Left ventricle myocardium inferior (tissue), 1 donor: ENCODE measurements around the gene CDH4. TPM values are rescaled to one million over a fixed set of nuclear protein-coding genes. Genes with fewer than 3 reads are reported as not detected.

ENCODE experiments used
- DNase-seq: peaks from one replicate; pipeline ENCODE4 v3.0.0-alpha.2; 2020
- H3K27ac ChIP-seq: fragments of 200-600 bp; replicated peaks from 2 replicates; pipeline ENCODE4 v1.8.0; 2021
- H3K27me3 ChIP-seq: fragments of 200-600 bp; 2 replicates; pipeline ENCODE4 v1.8.0; 2021; ENCODE audit warnings: low read depth
- H3K36me3 ChIP-seq: fragments of 200-600 bp; 2 replicates; pipeline ENCODE4 v1.8.0; 2021
- H3K4me1 ChIP-seq: fragments of 200-600 bp; 2 replicates; pipeline ENCODE4 v1.8.0; 2021
- H3K4me3 ChIP-seq: fragments of 200-600 bp; 2 replicates; pipeline ENCODE4 v1.8.0; 2021; ENCODE audit warnings: mild to moderate bottlenecking, moderate library complexity
- H3K9me3 ChIP-seq: fragments of 200-600 bp; replicated peaks from 2 replicates; pipeline ENCODE4 v1.8.0; 2021
- CTCF ChIP-seq: fragments of 200-600 bp; IDR thresholded peaks from 2 replicates; pipeline ENCODE4 v1.8.0; 2021; ENCODE audit warnings: antibody characterized with exemption, mild to moderate bottlenecking, borderline replicate concordance
- intact Hi-C: fragments of 100-400 bp; cut with micrococcal nuclease; formaldehyde crosslinking; loops from one replicate; pipeline ENCODE4 v1.11.0; 2022
- total RNA-seq: library from RNA; stranded (reverse); fragmentation: NEBNext Ultra II Directional; extraction: Animal tissue kit (Norgen Biotek cat#: 25700); gene quantifications from one replicate; pipeline ENCODE4 v1.2.1, GENCODE V29; 2021
- donor health status: DM: no; HTN: yes; CAD: no; lungs with severe emphysema.

The CDH4 gene
- total RNA-seq, 1 donor from 2014 or later: 0.05 TPM

DNA sequence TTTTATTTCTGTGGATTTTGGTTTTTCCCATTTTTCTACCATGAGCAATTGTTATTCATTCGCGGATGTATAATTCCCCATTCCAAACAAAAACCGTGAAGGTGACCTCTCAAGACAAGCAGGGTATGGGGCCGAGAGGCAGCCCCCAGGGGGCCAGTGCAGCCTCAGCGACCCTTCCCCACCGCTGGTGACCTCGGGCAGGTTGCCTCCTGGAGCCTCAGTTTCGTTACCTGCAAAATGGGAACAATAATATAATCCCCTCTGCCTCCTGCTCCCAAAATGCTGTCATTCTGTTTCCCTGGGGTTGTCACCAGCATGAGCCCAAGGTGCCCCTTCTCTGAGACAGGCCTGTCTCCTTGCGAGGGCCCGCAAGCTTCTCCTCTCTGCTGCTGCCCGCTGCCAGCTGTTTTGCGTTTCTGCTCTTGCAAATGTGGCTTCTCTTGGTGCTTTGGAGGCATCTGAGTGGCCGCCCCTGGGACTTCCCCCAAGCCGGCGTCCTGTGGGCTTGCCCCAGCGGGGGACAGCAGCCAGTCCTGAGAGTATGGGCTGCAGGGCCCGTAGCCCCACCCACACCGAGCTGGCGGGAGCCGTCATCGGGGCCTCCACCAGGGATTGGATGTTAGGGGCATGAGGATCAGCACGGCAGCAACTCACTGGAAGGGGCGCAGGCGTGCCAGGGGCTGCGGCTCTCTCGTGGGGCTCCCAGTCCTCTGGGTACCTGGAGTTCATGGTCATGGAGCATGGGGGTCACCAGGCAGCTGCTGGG lies 651.7 kb downstream of the CDH4 start:
- no peaks in the 10 kb centered on the region for H3K36me3 ChIP-seq
- intact Hi-C loops: no loop called here
- no peak for DNase-seq
- H3K9me3 ChIP-seq: no peaks in the 10 kb centered on the region
- no peak overlapping the region for H3K27ac ChIP-seq
- H3K4me1 ChIP-seq: no peaks in the 10 kb centered on the region
- H3K27me3 ChIP-seq: peaks cover 89% of the 10 kb centered on the region
- H3K4me3 ChIP-seq: no peak overlapping the region
- TF ChIP-seq CTCF: no peak

- Histone ChIP-seq H3K27me3 (peaks cover 89% of the 10 kb centered on the region), H3K36me3 (no peaks in the 10 kb centered on the region), H3K4me1 (no peaks in the 10 kb centered on the region), H3K9me3 (no peaks in the 10 kb centered on the region), H3K4me3 (no peak overlapping the region), H3K27ac (no peak overlapping the region)
- DNase-seq: no peak
- TF ChIP-seq CTCF: no peak
- intact Hi-C loops: no loop called here
Measured at GRCh38 chr20:61904456-61904855, 652.4 kb downstream of the CDH4 start.

GRCh38 chr20:61905781-61906523 lies 653.9 kb downstream of the CDH4 start:
- Histone ChIP-seq H3K27ac (no peak overlapping the region), H3K27me3 (peaks cover 80% of the 10 kb centered on the region), H3K4me3 (no peak overlapping the region), H3K9me3 (peaks cover 8% of the 10 kb centered on the region), H3K4me1 (no peaks in the 10 kb centered on the region), H3K36me3 (no peaks in the 10 kb centered on the region)
- DNase-seq: no peak
- TF ChIP-seq CTCF: no peak
- intact Hi-C loops: no loop called here

DNA sequence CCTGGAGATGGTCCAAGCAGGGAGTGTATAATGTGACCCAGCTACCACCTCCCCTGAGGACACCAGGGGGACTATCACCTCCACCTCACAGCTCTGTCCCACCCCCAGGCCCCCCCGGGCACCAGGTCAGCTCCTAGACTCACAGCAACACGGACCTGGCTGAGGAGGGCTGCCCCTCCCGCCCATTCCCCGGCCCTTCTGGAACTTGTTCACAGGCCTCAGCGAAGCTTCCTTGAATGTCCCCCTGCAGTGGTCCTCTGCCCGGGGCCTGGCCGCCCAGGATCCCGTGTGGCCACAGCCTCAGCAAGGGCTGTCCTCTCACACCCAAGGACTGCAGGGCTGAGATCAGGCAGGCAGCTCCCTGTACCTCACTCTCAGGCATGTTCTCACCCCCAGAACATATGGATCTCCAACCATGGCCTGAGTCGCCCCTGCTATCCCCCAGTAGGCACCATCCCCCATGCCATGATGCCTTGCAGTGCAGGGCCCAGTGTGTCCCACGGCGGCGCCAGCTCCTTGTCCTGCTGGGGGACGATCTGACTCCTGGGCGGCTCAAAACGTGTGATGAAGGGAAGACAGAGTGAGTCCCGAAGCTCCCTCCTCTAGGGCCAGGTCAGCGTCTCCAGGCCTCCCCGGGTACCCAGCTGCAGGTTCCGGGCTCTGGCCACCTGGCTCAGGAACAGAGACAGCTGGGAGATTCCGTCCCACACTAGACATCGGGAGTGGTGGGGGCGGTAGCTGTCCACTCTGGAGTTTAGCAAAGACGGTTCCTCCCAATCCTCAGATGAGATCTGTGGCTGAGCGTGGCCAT lies 655.2 kb downstream of the CDH4 start:
- H3K9me3 ChIP-seq: peaks cover 14% of the 10 kb centered on the region
- no peaks in the 10 kb centered on the region for H3K36me3 ChIP-seq
- peaks cover 69% of the 10 kb centered on the region for H3K27me3 ChIP-seq
- intact Hi-C loops: no loop called here
- DNase-seq: no peak
- no peak overlapping the region for H3K27ac ChIP-seq
- H3K4me3 ChIP-seq: no peak overlapping the region
- no peaks in the 10 kb centered on the region for H3K4me1 ChIP-seq
- no peak for TF ChIP-seq CTCF

DNA sequence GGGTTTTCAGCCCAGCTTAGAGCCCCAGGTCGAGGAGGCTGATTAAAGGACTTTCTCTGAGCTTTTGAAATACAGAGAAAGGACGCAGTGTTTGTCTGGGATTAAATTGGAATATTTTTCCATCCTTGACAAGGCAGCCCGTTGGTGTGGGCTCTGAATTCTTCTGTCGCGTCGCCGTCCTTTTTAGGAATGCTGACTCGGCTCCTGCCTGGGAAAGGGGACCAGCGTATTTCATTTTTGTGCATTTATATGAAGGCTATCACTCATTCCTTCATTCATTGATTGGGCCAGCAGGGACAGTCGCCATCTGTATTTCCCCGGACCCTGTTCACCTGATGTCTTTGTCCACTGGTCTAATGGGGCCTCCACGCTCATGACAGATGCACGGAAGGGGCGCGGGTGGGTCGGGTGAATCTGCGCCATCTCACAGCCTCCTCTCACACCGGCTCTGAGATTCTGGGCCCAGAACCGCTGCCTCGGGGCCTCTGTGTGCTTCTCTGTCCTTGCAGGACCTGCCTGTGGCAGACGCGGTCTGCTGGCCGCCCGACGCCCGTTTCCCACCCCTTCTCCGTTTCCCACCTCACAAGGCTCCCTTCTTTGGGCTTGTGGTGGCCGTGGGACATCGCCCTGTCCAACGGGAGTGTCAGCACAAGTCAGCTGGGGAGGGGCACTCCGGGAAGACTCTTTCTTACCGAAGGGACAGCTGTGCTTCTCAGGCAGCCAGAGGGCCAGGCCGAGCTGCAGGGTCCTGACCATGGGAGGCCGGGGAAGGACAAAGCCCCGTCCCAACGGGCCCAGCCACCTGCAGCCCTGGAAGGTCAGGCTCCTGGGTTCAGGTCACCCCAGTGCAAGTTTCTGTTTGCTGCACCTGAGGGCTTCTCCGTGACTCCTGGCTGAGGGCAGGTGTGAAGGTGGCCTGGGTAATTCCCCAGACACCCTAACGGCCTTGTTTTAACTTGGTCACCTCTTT lies 656.3 kb downstream of the CDH4 start:
- peaks cover 61% of the 10 kb centered on the region for H3K27me3 ChIP-seq
- intact Hi-C loops: no loop called here
- no peak overlapping the region for H3K4me3 ChIP-seq
- peaks cover 14% of the 10 kb centered on the region for H3K9me3 ChIP-seq
- H3K36me3 ChIP-seq: no peaks in the 10 kb centered on the region
- H3K27ac ChIP-seq: no peak overlapping the region
- DNase-seq: no peak
- no peak for TF ChIP-seq CTCF
- H3K4me1 ChIP-seq: no peaks in the 10 kb centered on the region
